GM12872 (cell line): ENCODE data around the gene RBM4.

ENCODE experiments used
- TF ChIP-seq, protein P1 (sequence below): IDR thresholded peaks from 3 replicates; pipeline ENCODE4 v1.5.1; 2011; ENCODE audit warnings: low read depth, mild to moderate bottlenecking, low read length, moderate library complexity; ENCODE audit not compliant: insufficient read depth

Gene RBM4

DNA sequence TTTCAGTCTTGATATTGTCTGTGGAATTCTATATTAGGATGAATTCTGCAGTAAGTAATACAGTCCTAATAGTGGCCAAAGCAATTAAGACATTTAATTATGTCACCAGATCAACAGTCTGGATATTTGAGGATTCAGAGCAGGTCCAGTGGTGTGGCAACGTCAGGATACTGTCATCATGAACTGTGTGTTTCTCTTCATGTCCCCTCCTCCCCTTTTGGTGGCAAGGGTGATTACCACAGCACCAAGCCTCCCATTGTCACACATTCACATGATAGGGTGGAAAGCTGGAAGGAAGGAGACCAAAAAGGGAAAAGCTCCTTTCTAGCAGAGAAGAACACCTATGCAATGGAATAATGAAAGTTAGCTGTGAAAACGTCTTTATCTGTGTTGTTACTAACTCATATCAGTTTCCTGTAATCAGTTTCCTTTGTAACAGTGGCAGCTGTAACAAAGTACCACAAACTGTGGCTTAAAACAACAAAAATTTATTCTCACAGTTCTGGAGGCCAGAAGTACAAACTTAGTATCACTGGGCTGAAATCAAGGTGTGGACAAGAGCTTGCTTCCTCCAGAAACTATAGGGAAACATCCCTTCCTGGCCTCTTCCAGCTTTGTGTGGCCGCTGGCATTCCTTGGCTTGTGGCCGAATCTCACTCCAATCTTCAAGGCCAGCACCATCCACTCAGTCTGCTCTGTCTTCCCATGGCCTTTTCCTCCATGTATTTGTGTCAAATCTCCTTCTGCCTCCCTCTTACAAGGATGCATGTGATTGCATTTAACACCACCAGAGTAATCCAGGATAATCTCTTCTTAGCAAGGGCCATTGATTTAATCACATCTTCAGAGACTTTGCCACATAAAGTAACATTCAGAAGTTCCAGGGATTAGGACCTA lies 28.5 kb upstream of the RBM4 start:
- TF ChIP-seq, protein P1, sequence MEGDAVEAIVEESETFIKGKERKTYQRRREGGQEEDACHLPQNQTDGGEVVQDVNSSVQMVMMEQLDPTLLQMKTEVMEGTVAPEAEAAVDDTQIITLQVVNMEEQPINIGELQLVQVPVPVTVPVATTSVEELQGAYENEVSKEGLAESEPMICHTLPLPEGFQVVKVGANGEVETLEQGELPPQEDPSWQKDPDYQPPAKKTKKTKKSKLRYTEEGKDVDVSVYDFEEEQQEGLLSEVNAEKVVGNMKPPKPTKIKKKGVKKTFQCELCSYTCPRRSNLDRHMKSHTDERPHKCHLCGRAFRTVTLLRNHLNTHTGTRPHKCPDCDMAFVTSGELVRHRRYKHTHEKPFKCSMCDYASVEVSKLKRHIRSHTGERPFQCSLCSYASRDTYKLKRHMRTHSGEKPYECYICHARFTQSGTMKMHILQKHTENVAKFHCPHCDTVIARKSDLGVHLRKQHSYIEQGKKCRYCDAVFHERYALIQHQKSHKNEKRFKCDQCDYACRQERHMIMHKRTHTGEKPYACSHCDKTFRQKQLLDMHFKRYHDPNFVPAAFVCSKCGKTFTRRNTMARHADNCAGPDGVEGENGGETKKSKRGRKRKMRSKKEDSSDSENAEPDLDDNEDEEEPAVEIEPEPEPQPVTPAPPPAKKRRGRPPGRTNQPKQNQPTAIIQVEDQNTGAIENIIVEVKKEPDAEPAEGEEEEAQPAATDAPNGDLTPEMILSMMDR, result no peak

DNA sequence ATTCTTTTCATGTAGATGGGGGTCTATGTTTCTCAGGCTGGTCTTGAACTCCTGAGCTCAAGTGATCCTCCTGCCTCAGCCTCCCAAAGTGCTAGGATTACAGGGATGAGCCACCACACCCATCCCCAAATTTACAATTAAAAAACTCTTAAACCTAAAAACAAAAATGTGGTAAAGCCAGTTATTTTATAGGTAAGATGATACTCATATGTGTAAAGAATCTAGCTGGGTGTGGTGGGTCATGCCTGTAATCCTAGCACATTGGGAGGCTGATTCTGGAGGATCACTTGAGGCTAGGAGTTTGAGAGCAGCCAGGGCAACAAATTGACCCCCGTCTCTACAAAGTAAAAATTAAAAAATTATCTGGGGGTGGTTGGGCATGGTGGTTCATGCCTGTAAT lies 26.0 kb upstream of the RBM4 start:
- TF ChIP-seq, protein P1, result no peak

DNA sequence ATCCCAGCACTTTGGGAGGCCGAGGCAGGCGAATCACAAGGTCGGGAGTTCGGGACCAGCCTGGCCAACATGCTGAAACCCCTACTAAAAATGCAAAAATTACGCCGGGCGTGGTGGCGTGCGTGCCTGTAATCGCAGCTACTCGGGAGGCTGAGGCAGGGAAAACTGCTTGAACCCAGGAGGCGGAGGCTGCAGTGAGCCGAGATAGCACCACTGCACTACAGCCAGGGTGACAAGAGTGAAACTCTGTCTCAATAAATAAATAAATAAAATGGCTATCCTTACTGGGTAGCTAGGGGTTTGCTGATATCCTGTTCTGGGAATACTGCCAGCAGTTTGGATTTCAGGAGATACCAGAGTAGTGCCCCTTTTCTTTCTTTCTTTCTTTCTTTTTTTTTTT lies 24.4 kb upstream of the RBM4 start:
- TF ChIP-seq, protein P1, result no peak

DNA sequence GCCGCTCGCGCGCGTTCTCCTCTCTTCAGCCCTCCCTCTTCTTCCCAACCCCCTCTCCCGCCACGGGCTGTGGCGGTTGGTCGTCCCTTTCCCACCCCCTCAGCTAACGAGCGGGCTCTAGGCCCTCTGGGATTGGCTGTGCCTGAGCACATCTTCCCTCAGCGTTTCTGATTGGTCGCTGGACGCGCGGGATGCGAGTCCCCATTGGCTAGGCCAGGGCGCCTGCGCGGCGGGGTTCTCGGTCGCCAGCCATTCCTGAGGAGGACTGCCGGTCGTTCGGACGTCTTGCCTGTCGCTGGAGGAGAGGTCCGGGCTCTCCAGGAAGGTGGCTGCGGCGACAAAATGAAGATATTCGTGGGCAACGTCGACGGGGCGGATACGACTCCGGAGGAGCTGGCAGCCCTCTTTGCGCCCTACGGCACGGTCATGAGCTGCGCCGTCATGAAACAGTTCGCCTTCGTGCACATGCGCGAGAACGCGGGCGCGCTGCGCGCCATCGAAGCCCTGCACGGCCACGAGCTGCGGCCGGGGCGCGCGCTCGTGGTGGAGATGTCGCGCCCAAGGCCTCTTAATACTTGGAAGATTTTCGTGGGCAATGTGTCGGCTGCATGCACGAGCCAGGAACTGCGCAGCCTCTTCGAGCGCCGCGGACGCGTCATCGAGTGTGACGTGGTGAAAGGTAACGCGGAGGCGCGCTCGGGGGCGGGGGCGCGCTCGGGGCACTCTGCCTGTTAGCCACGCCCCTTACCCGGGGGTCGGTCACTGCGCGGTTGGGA lies 21.9 kb upstream of the RBM4 start, which contains the start of gene RBM14:
TSS of gene RBM14 (plus strand) at position 252 of the 776 bp plus-strand sequence. CDS start at position 343, 91 bp downstream.
- TF ChIP-seq, protein P1, result no peak

DNA sequence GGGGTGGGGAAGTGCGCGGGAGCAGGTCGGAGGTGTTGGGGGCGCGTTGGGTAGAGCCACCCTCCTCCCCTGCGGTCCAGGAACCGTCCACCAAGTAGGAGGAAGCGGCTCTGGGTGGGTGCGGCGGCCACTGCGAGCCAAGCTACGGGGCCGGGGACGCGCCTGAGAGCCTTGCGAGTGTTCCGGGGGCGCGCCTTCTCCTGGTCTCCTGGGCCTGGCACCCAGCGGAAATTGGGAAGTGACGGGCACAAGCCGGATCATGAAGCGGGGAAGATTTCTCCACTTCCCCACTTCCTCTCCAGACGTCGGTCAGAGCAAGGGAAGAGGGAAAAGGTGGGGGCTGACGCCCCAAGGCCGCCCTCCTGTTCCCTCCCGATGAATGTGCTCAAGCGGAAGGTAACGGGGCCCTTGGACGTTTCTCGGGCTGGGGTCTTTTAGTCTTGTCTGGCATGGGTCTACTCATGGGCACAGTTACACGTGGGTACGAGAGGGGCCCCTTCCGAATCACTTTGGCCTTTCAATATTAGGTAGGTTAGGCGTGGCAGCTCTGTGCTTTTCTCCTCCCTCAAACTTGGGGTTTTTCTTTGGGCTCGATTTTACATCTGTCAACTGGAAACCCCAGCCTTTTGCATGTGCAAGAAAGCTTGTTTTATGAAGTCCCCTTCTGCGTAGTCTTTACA lies 21.2 kb upstream of the RBM4 start:
- TF ChIP-seq, protein P1, result no peak

DNA sequence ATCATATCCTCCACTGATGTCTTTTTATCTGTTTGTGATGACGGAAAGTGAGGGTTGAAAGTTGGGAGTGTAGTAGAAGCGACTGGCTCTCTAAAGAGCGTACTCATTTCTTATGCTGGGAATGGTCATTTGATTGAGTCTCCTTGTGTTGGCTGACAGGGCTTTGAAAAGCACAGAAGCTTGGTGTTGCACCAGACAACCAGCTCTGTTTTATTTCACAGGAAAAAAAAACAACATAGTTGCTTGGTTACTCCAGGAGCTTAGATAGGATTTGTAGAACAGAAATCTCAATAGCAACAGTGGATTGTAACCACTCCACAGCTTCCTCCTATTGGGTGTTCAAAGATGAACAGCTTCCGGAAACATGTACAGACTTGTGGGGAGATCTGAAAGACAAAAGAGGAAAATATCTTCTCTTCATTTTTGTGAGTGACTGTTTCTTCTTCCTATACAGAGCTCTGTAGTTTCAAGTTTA lies 19.4 kb upstream of the RBM4 start:
- TF ChIP-seq, protein P1, result no peak

DNA sequence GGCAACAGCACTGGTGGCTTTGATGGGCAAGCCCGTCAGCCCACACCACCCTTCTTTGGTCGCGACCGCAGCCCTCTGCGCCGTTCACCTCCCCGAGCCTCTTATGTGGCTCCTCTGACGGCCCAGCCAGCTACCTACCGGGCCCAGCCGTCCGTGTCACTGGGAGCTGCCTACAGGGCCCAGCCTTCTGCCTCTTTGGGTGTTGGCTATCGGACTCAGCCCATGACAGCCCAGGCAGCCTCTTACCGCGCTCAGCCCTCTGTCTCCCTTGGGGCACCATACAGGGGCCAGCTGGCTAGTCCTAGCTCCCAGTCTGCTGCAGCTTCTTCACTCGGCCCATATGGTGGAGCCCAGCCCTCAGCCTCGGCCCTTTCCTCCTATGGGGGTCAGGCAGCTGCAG lies 14.1 kb upstream of the RBM4 start:
- TF ChIP-seq, protein P1, result no peak
